Peyer's patch (tissue), 4 donors: ENCODE measurements around the gene LRRC41. TPM values are rescaled to one million over a fixed set of nuclear protein-coding genes. Genes with fewer than 3 reads are reported as not detected.

Source experiments
- DNase-seq, 3 donors: peaks; one replicate each; pipeline ENCODE4 v3.0.0-alpha.2; 2017 to 2019
- H3K27ac ChIP-seq, 4 donors: fragments of 200-600 bp; sonication (generic); one replicate each; pipeline ENCODE4 v1.5.1; 2016 to 2019
- H3K27me3 ChIP-seq, 2 donors: fragments of 200-600 bp; sonication (generic); one replicate each; pipeline ENCODE4 v1.5.1; 2019
- H3K36me3 ChIP-seq, 3 donors: fragments of 200-600 bp; sonication (generic); one replicate each; pipeline ENCODE4 v1.5.1; 2016 to 2019
- H3K4me1 ChIP-seq, 4 donors: fragments of 200-600 bp; sonication (generic); one replicate each; pipeline ENCODE4 v1.5.1; 2016 to 2019
- H3K4me3 ChIP-seq, 4 donors: fragments of 200-600 bp; sonication (generic); 1 replicate in 3 of 4; 2 replicates in 1 of 4; pipeline ENCODE4 v1.5.1; 2016 to 2019; ENCODE audit warnings: mild to moderate bottlenecking in 1 of 4
- H3K9me3 ChIP-seq, 4 donors: fragments of 200-600 bp; sonication (generic); one replicate each; pipeline ENCODE4 v1.5.1; 2016 to 2019; ENCODE audit warnings: mild to moderate bottlenecking in 1 of 4
- POLR2A ChIP-seq, 2 donors: fragments of 450-650 bp; IDR thresholded peaks; one replicate each; pipeline ENCODE4 v1.5.1; 2017; ENCODE audit warnings: antibody characterized with exemption in 2 of 2, mild to moderate bottlenecking in 2 of 2, moderate library complexity in 2 of 2
- total RNA-seq, 4 donors: library from RNA; depleted of rRNA; stranded (reverse); fragments of >200 nt; gene quantifications; one replicate each; pipeline ENCODE4 v1.1.0, GENCODE V29; 2016
- TF ChIP-seq, protein P1 (sequence below), 6 experiments: fragments of 450-650 bp in 4 of 6; fragments of 200-600 bp in 2 of 6; sonication (generic) in 1 of 6; IDR thresholded peaks; one replicate each; pipeline ENCODE4 v1.5.1; 2017 to 2019; ENCODE audit warnings: antibody characterized with exemption in 6 of 6, mild to moderate bottlenecking in 3 of 6, moderate library complexity in 1 of 6

The LRRC41 gene
- total RNA-seq, 4 donors from 2014 or later: 19.8 to 72.3 (median 65.3) TPM

- Histone ChIP-seq H3K9me3 (no peaks in the 10 kb centered on the region), H3K36me3 (peaks cover 0 to 44% (median 0%) of the 10 kb centered on the region in 3 donors), H3K4me1 (no peaks in the 10 kb centered on the region), H3K27ac (no peak overlapping the region), H3K27me3 (no peaks in the 10 kb centered on the region), H3K4me3 (no peak overlapping the region)
- TF ChIP-seq, protein P1, sequence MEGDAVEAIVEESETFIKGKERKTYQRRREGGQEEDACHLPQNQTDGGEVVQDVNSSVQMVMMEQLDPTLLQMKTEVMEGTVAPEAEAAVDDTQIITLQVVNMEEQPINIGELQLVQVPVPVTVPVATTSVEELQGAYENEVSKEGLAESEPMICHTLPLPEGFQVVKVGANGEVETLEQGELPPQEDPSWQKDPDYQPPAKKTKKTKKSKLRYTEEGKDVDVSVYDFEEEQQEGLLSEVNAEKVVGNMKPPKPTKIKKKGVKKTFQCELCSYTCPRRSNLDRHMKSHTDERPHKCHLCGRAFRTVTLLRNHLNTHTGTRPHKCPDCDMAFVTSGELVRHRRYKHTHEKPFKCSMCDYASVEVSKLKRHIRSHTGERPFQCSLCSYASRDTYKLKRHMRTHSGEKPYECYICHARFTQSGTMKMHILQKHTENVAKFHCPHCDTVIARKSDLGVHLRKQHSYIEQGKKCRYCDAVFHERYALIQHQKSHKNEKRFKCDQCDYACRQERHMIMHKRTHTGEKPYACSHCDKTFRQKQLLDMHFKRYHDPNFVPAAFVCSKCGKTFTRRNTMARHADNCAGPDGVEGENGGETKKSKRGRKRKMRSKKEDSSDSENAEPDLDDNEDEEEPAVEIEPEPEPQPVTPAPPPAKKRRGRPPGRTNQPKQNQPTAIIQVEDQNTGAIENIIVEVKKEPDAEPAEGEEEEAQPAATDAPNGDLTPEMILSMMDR (IDR thresholded peaks at IDR 0.05): no peak
- no peak for TF ChIP-seq POLR2A (IDR thresholded peaks at IDR 0.05)
- no peak for DNase-seq
Measured at GRCh38 chr1:46278807-46279206, 24.6 kb downstream of the LRRC41 start.

DNA sequence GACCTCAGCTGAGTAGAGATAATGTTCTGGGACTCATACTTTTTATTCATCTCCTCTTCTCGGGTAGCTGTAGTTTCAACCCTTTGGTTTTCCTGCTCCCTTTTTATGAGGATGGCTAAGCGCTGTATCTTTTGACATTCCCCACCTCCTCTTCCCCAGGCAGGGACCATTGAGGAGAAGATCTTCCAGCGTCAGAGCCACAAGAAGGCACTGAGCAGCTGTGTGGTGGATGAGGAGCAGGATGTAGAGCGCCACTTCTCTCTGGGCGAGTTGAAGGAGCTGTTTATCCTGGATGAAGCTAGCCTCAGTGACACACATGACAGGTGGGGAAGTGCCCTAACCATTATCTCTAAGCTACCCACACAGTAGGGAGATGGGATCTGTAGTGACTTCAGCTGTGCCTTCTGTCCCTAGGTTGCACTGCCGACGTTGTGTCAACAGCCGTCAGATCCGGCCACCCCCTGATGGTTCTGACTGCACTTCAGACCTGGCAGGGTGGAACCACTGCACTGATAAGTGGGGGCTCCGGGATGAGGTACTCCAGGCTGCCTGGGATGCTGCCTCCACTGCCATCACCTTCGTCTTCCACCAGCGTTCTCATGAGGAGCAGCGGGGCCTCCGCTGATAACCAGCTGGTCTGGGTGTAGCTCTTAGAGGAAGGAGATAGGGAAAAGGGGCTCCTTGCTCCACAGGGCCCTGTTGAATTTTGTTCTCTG lies 25.6 kb downstream of the LRRC41 start:
- Histone ChIP-seq H3K4me1 (no peaks in the 10 kb centered on the region), H3K27me3 (no peaks in the 10 kb centered on the region), H3K9me3 (no peaks in the 10 kb centered on the region), H3K36me3 (peaks cover 0 to 37% (median 0%) of the 10 kb centered on the region in 3 donors), H3K27ac (no peak overlapping the region), H3K4me3 (no peak overlapping the region)
- TF ChIP-seq, protein P1 (IDR thresholded peaks at IDR 0.05): no peak
- no peak for TF ChIP-seq POLR2A (IDR thresholded peaks at IDR 0.05)
- DNase-seq: no peak

DNA sequence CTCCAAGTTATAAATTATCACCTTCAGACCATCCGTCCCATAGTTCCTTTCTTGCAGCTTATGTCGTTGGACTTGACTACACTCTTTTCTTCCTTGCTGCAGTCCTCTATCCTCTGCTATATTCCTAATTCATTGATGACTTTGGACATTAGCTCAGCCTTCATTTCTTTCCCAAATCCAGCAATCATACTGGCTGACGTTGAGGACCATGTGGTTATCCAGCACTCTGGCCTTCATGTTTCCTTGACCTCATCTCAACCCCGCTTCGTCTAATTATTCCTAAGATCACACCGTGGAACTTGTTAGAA lies 28.4 kb downstream of the LRRC41 start:
- Histone ChIP-seq H3K4me3 (no peak overlapping the region), H3K27ac (no peak overlapping the region), H3K9me3 (no peaks in the 10 kb centered on the region), H3K4me1 (no peaks in the 10 kb centered on the region), H3K36me3 (peaks cover 0 to 21% (median 0%) of the 10 kb centered on the region in 3 donors), H3K27me3 (no peaks in the 10 kb centered on the region)
- TF ChIP-seq, protein P1 (IDR thresholded peaks at IDR 0.05): no peak
- TF ChIP-seq POLR2A (IDR thresholded peaks at IDR 0.05): no peak
- DNase-seq: no peak

- DNase-seq: no peak
- Histone ChIP-seq H3K4me1 (no peaks in the 10 kb centered on the region), H3K9me3 (no peaks in the 10 kb centered on the region), H3K27me3 (no peaks in the 10 kb centered on the region), H3K27ac (no peak overlapping the region), H3K4me3 (no peak overlapping the region), H3K36me3 (peaks cover 0 to 15% (median 0%) of the 10 kb centered on the region in 3 donors)
- TF ChIP-seq, protein P1 (IDR thresholded peaks at IDR 0.05): no peak
- TF ChIP-seq POLR2A (IDR thresholded peaks at IDR 0.05): no peak
Measured at GRCh38 chr1:46274225-46275029, 29.0 kb downstream of the LRRC41 start.

- no peak for TF ChIP-seq POLR2A (IDR thresholded peaks at IDR 0.05)
- TF ChIP-seq, protein P1 (IDR thresholded peaks at IDR 0.05): no peak
- no peaks in the 10 kb centered on the region for H3K4me1 ChIP-seq
- H3K4me3 ChIP-seq: no peak overlapping the region
- no peaks in the 10 kb centered on the region for H3K36me3 ChIP-seq
- no peak overlapping the region for H3K27ac ChIP-seq
- H3K27me3 ChIP-seq: no peaks in the 10 kb centered on the region
- DNase-seq: no peak
- H3K9me3 ChIP-seq: no peaks in the 10 kb centered on the region
Measured at GRCh38 chr1:46268578-46268977, 34.8 kb downstream of the LRRC41 start.
